GM12875 (cell line): ENCODE results near the gene ASTN2.

ENCODE experiments used
- H3K4me3 ChIP-seq: one replicate; pipeline ENCODE4 v1.5.1; 2011; ENCODE audit warnings: low read depth, low read length, control low read depth
- CTCF ChIP-seq: IDR thresholded peaks from 2 replicates; pipeline ENCODE4 v1.5.1; 2011; ENCODE audit warnings: low read depth, mild to moderate bottlenecking, control low read depth, inconsistent platforms, low read length, moderate library complexity, borderline replicate concordance; ENCODE audit not compliant: insufficient read depth

Gene ASTN2

GRCh38 chr9:116987721-116988485 lies 427.0 kb downstream of the ASTN2 start:
- H3K4me3 ChIP-seq = no peak overlapping the region
- TF ChIP-seq CTCF = no peak

- no peak overlapping the region for H3K4me3 ChIP-seq
- TF ChIP-seq CTCF = no peak
These were observed 428.8 kb downstream of the ASTN2 start for GRCh38 chr9:116986015-116986414.

- TF ChIP-seq CTCF = no peak
- H3K4me3 ChIP-seq = no peak overlapping the region
These were observed 429.3 kb downstream of the ASTN2 start for GRCh38 chr9:116985596-116985995.

- no peak for TF ChIP-seq CTCF
These were observed 430.7 kb downstream of the ASTN2 start for GRCh38 chr9:116984111-116984510.

GRCh38 chr9:116980582-116981120 lies 434.2 kb downstream of the ASTN2 start:
- TF ChIP-seq CTCF = no peak
- H3K4me3 ChIP-seq = no peak overlapping the region

More at GRCh38 chr9:116984111-116984510, 430.7 kb downstream of the ASTN2 start:
- no peak overlapping the region for H3K4me3 ChIP-seq

- H3K4me3 ChIP-seq = no peak overlapping the region
- no peak for TF ChIP-seq CTCF
These were observed 435.4 kb downstream of the ASTN2 start for GRCh38 chr9:116979456-116979855.

- H3K4me3 ChIP-seq = no peak overlapping the region
- TF ChIP-seq CTCF = no peak
These were observed 436.7 kb downstream of the ASTN2 start for GRCh38 chr9:116978155-116978554.
